HG02884 (cell line): ENCODE measurements around the gene THRSP.
"Not testable (repeated sequence)": the region's sequence is repeated elsewhere in the genome, so short reads cannot be mapped to it uniquely, and the experiment has no call there.

ENCODE experiments used
- ATAC-seq: cut with Tn5 transposase; IDR thresholded peaks from one replicate; pipeline ENCODE4 v1.9.1; 2021; ENCODE audit warnings: mild to moderate bottlenecking, moderate library complexity; ENCODE audit not compliant: unreplicated experiment

The THRSP gene

DNA sequence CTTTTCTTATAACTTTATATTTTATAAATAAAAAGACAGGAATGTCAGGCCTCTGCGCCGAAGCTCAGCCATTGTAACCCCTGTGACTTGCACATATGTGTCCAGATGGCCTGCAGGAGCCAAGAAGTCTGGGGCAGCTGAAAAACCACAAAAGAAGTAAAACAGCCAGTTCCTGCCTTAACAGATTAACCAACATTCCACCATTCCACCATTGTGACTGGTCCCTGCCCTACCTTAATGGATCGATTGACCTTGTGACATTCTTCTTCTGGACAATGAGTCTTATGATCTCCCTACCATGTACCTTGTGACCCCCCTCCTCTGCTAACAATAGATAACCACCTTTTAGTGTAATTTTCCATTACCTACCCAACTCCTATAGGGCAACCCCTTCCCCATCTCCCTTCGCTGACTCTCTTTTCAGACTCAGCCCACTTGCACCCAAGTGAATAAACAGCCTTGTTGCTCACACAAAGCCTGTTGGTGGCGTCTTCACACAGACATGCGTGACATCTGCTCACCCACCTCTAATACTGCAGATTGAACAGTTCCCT, 22.9 kb downstream of the THRSP start:
- ATAC-seq, result not testable (repeated sequence)

DNA sequence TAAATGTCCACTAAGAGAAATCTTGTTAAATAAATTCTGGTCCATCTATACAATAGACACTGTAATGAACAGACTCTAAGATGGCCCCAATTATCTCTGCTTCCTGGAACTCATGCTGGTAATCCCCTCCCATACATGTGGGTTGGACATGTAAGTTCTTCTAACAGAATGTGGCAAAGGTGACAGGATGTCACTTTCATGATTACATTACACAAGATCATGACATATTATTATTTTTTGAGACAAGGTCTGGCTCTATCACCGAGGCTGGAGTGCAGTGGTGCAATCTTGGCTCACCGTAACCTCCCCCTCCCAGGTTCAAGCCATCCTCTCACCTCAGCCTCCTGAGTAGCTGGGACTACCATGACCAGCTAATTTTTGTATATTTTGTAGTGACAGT, 30.6 kb downstream of the THRSP start:
- no peak for ATAC-seq

GRCh38 chr11:78097666-78098385, 34.2 kb downstream of the THRSP start:
- ATAC-seq, result no peak

GRCh38 chr11:78099666-78100065, 36.0 kb downstream of the THRSP start:
- no peak for ATAC-seq

DNA sequence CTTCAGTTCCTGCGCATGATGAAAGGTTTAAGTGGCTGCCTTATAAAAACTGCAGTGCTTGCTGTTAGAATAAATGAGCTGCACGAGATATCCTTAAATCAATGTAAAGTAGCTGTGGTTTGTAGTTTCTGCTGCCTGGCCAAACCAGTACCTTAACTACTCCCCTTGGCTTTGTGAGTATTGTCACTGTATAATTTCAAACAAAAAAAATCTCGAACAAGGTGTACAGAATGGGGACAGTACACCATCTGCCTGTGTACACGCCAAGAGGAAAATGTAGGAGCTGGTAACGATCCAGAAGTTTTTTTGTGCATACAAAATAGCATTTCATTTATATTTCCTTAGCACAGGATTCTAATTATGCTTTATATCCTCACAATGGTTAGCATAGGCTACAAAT, 36.6 kb downstream of the THRSP start:
- ATAC-seq, result no peak

- ATAC-seq, result no peak
These were observed 37.2 kb downstream of the THRSP start for GRCh38 chr11:78100676-78101472.

- no peak for ATAC-seq
These were observed 45.7 kb downstream of the THRSP start for GRCh38 chr11:78109081-78110015.

DNA sequence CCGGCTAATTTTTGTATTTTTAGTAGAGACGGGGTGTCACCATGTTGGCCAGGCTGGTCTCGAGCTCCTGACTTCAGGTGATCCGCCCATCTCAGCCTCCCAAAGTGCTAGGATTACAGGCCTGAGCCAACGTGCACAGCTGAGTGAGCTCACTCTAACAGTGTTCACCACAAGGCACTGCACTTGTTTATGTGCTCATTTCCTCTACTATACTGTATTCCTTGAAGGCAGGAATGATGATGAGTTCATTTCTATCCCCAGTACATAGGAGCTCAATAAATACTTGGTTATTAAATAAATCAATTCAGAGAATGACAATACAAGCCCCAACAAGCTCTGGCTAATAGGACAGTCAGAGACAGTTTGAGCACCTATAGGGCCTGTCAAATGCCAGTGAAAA, 46.7 kb downstream of the THRSP start:
- no peak for ATAC-seq

DNA sequence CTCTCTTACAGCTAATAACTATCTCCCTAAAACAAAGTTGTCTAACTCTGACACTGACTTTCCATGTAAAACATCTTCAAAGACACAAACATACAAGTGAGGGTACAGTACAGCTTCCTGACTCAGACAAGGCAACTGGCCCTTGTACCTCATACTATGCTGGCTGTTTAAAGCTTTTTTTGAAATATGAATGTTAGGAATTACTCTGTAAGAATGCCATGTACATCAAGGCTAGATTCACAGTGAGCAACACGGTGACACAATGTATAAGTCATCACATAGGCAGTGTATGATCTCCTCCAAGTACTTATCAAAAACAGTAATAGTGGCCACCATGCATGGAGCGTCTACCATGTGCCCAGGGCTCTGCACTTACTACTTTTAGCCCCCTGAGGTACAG, 47.2 kb downstream of the THRSP start:
- no peak for ATAC-seq

DNA sequence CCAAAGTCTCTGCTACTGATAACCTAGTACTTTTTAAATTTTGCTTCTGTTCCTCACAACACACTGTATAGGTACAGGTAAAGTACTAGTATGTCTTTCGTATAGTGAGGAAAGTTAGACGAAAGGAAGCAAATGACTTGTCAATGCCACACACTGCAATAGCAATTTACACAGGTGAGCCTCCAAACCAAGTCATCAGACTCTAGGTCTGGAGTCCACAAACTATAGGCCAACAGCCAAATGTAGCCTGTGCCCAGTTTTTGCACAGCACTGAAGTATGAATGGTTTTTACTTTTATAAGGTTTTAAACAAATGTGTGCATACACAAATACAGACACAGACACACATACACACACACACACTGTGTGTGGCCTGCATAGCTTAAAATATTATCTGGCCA, 47.6 kb downstream of the THRSP start:
- no peak for ATAC-seq

DNA sequence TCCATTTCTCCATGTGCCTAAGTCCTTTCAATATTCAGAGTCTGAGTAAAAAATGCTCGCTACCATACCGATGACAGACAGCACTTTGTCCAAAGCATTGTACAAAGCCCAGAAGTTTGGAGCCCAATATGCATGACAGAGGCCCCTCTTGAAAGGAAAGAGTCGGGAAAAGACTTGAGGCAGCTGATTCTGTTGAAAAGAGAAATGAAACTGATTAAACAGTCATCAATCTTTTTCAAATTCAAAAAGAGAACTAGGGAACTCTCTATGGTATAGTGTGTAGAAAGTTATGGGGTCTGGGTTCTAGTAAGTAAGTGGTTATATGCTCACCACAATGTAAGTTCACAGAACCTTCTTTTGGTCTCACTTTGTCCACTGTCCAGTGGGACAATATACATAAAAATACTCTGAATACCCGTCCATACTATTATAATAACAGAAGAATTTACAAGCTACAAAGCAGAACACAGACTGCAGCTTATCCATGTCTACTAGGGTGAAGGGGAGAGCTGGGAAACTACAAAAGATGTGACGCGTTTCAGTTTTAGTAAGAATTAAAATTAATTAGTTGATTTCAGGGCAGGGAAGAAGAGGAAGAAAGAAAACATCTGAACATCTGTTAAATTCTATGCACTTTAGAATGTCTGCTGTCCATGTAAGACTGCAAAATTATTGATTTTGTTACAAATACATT, 49.1 kb downstream of the THRSP start:
- ATAC-seq, result peak; percentile 59
